Cerebellar cortex (tissue), 1 donor: Measurements from ENCODE around the gene DRD5.

Experiments used
- DNase-seq: peaks from one replicate; pipeline ENCODE4 v3.0.0-alpha.2; 2015; ENCODE audit warnings: low spot score

DRD5 gene

DNA sequence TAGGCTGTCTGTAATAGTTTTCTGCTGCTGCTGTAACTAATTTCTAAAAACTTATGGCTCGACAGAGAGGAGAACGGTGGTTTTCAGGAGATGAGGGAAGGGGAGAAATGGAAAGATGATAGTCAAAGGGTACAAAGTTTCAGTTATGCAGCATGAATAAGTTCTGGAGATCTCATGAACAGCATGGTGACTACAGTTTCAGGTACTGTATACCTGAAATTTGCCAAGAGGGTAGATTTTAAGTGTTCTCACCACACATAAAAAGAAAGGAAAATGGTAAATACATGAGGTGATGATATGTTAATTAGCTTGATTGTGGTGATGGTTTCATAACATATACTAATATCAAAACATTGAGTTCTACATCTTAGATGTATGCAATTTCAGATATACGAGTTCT lies 34.9 kb downstream of the DRD5 start:
- no peak for DNase-seq

GRCh38 chr4:9820343-9820742 lies 38.9 kb downstream of the DRD5 start:
- no peak for DNase-seq

GRCh38 chr4:9825049-9825448 lies 43.6 kb downstream of the DRD5 start:
- DNase-seq: no peak

GRCh38 chr4:9826551-9826950 lies 45.1 kb downstream of the DRD5 start:
- no peak for DNase-seq

- no peak for DNase-seq
These were observed 51.2 kb downstream of the DRD5 start for GRCh38 chr4:9832640-9833039.

DNA sequence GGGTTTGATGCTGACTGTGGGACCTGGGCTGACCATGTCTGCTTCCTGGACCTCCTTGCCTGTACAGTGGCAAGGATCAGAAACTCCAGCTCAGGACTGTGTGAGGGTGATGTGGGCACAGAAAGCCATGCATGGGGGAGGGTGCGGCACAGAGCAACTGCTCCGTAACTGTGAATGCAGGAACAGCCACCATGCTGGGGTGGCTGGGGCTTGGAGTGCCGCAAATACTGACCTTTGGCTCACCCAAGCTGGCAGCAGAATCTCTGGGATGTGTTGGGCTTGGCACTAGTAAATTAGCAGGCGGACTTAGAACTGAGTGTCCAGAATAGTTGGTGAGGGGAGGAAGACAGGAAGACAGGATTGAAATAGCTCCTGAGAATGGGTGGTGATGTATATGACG lies 52.0 kb downstream of the DRD5 start:
- DNase-seq: no peak
